Activated CD8-positive, alpha-beta memory T cell treated with anti-CD3 and anti-CD28 coated beads, Interleukin-2, amount 50 U/mL, for 24 hours (primary cell): ENCODE data around the gene PINLYP.
"Not testable (repeated sequence)": the region's sequence is repeated elsewhere in the genome, so short reads cannot be mapped to it uniquely, and the experiment has no call there.

Experiments
- DNase-seq: peaks from one replicate; pipeline ENCODE4 v3.0.0-alpha.2; 2020; ENCODE audit errors: extremely low read depth

PINLYP gene

GRCh38 chr19:43575156-43575950 lies at the start of gene PINLYP, which contains the start of gene XRCC1:
PINLYP (plus strand) TSS chr19:43575801; CDS start chr19:43577192, 1,391 bp downstream.
XRCC1 (minus strand) TSS chr19:43575527; CDS start chr19:43575458, 69 bp downstream.
- peak; percentile 91 for DNase-seq

- no peak for DNase-seq
Observed at GRCh38 chr19:43525836-43526771, 49.5 kb upstream of the PINLYP start.

GRCh38 chr19:43526884-43527859 lies 48.4 kb upstream of the PINLYP start, which contains the start of gene ETHE1:
ETHE1 (minus strand) TSS chr19:43527201; CDS start chr19:43527177, 24 bp downstream.
- DNase-seq = no peak

GRCh38 chr19:43527860-43528622 lies 47.6 kb upstream of the PINLYP start:
- DNase-seq = no peak

- DNase-seq = no peak
Observed at GRCh38 chr19:43532571-43532961, 43.0 kb upstream of the PINLYP start.

DNA sequence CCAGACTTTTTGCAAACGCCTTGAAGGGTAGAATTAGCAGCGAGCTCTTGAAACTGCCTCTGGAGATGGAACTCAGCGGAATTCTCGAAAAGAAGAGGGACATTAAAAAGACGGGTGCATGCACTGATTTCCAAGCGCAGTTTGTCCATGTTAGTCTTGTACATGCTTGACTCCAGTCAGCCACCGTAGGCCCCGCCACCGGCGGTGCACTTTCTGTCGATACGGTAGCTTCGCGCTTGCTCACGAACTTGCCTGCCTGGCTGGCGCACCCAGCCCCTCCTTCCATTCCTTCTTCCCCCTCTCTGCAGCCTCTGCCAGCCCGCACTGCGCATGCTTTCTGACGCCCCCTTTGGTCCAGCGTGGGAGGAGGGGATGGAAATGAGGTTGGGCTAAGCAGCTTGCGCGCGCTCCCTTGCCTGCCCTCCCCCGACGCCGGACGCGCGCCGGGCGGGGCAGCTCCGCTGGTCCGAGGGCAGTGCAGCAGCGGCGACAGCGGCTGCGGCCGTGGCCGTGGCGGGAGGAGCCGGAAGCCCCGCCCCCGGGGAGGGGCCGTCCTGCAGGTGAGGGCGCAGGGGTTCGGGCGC lies 42.5 kb upstream of the PINLYP start, which contains the start of gene ZNF575:
ZNF575 (plus strand) TSS at position 227 of the 584 bp plus-strand sequence. CDS start 1,235 bp downstream, outside the sequence.
- peak; percentile 75 for DNase-seq

DNA sequence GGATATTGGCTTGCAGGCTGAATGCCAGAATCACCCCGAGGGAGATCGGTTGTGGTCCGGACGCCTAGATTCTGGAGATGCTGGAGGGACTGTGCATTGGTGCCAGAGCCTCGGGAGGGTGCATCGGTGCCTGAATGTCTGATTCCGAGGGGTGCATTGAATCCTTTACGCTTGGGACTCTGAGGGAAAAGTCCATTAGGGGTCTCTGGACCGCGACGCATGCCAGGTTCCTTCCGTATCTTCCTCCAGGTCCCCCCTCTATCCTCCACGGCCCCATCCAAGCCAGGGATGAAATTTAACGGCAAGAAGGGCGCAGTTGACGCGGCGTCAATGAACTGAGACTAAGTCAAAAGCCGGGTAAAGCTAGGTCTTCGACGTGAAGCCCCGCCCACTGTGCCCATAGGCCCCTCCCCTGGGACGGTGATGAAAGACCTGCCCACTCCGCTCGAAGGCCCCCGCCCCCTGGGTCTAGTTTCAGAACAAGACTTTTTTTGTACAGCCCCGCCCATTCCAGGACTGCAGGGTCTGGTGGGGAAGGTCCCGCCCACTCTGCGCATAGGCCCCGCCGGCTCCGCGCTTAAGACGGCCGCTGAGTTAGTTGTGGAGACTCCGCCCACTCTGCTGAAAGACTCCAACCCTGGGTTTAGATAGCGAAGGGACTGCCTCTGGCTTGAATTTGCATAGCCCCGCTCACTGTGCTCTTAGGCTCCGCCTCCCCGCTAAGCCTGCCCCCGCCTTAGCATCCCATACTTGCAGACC lies 41.9 kb upstream of the PINLYP start:
- peak; percentile 90 for DNase-seq

DNA sequence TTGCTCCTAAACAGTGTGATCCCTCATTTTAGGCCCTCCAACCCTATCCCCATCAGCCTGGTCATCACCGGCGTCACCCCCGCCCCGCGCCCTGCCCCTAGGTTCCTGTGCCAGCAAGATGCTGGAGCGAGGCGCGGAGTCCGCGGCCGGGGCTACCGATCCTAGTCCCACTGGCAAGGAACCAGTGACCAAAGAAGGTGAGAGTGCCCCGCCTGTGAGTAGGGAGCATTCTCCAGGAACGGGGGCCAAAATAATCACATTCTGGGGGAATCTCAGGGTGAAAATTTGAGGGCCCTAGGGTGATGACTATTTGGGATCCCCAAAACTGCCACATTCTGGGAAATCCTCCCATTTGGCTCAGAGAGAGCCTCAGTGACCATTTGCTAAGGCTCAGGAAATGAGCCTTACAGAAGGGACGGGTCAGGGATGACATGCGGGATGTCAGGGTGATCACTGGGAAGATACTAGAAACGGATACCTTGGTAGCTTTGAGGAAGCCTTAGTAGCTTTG lies 41.2 kb upstream of the PINLYP start:
- DNase-seq = no peak

GRCh38 chr19:43534816-43535761 lies 40.5 kb upstream of the PINLYP start:
- no peak for DNase-seq

- DNase-seq = no peak
Observed at GRCh38 chr19:43538922-43539321, 36.7 kb upstream of the PINLYP start.

DNA sequence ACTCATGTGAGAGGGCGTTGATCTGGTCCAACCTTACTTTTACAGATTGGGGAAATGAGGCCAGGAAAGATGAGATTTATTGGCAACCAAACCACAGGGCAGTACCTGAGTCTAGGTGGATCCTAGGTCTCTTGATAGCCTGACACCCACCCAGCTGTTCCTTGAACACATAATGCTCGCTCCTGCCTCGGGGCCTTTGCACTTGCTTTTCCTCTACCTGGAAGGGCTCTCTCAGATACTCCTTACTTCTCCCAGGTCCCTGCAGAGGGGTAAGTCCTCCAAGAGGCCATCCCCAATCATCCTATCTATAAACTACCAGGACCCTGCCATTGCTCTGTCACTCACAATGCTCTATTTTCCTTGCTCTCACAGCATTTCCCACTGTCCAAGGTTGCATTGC lies 35.2 kb upstream of the PINLYP start:
- DNase-seq = no peak

GRCh38 chr19:43541920-43542650 lies 33.5 kb upstream of the PINLYP start:
- no peak for DNase-seq

- no peak for DNase-seq
Observed at GRCh38 chr19:43544077-43544476, 31.5 kb upstream of the PINLYP start.

DNA sequence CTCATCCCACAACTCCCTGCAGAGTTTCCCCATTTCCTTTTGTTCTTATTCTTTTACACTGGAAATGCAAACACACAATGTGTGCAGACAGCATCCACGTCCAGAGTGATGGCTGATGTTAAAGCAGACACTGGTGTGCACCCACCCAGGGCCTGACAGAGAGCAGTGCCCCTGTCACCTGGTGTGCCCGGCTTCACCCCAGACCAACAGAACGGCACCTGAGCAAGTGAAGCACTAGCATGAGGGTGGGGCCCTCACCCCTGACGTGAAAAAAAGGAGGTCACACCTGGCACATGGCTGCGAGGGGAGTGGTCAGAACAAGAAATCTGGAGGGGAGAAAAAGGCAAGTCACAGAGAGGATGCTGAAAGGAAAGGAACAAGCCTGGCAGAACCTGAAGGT lies 30.3 kb upstream of the PINLYP start:
- DNase-seq = no peak

GRCh38 chr19:43545981-43546380 lies 29.6 kb upstream of the PINLYP start:
- no peak for DNase-seq

GRCh38 chr19:43546581-43546980 lies 29.0 kb upstream of the PINLYP start:
- DNase-seq = no peak

DNA sequence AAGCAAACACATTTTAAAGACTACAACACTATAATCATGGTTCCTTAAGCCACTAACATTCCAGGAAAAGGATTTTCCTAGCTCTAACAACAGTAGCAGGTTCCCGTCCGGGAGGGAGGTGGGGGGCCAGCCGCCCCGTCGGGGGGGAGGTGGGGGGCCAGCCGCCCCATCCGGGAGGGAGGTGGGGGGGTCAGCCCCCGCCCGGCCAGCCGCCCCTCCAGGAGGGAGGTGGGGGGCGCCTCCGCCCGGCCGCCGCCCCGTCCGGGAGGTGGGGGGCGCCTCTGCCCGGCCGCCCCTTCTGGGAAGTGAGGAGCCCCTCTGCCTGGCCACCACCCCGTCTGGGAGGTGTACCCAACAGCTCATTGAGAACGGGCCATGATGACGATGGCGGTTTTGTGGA lies 27.7 kb upstream of the PINLYP start:
- DNase-seq = not testable (repeated sequence)
